Eye (tissue), 1 donor: ENCODE data around the gene LRRC8B.
"Not testable (repeated sequence)": the region's sequence is repeated elsewhere in the genome, so short reads cannot be mapped to it uniquely, and the experiment has no call there.

ENCODE experiments used
- DNase-seq: peaks from one replicate; pipeline ENCODE4 v3.0.0-alpha.2; 2015

Gene LRRC8B

GRCh38 chr1:89609781-89610456, 85.3 kb downstream of the LRRC8B start:
- no peak for DNase-seq

DNA sequence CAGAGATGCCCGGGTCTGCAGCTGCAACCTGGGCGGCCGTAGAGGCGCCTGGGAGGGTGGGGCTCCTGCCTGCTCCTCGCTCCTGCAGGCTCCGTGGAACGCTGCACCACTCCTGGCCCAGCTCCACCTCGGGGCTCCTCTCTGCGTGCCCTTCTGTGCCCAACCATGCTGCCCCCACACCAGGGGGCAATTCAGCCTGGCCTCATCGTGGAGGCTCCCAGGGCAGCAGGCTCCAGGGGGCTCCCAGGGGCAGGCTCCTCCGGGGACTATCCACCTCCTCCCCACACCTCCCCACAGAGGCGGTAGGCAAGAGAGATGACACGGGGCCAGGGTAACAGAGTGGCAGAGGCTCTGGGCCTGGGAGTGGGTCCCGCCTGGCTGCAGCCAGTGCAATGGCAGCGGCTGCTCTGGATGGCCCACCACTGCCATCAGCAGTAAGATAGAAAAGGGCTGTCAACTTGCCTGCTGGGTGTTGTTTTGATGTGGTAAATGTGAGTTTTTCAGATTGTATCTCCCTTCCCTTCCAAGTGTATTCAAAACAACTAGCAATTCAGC, 85.9 kb downstream of the LRRC8B start:
- no peak for DNase-seq

GRCh38 chr1:89611721-89612120, 87.1 kb downstream of the LRRC8B start:
- DNase-seq: no peak

DNA sequence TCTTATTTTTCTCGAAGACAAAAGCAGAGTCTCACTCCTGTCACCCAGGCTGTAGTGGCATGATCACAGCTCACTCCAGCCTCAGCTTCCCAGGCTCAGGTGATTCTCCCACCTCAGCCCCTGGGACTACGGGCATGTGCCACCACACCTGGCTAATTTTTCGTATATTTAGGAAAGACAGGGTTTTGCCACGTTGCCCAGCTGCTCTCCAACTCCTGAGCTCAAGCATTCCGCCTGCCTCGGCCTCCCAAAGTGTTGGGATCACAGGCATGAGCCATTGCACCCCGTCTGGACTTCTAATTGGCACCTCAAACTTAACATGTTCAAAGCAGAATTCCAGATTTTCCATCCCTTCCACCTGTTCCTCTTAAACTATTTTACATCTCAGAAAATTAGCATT, 89.3 kb downstream of the LRRC8B start:
- no peak for DNase-seq

GRCh38 chr1:89615676-89616598, 91.3 kb downstream of the LRRC8B start:
- DNase-seq: no peak

- no peak for DNase-seq
Observed at GRCh38 chr1:89616844-89617627, 92.4 kb downstream of the LRRC8B start.

GRCh38 chr1:89620664-89621063, 96.0 kb downstream of the LRRC8B start:
- no peak for DNase-seq

- DNase-seq: no peak
Observed at GRCh38 chr1:89622895-89623294, 98.3 kb downstream of the LRRC8B start.

- DNase-seq: no peak
Observed at GRCh38 chr1:89624314-89624713, 99.7 kb downstream of the LRRC8B start.

DNA sequence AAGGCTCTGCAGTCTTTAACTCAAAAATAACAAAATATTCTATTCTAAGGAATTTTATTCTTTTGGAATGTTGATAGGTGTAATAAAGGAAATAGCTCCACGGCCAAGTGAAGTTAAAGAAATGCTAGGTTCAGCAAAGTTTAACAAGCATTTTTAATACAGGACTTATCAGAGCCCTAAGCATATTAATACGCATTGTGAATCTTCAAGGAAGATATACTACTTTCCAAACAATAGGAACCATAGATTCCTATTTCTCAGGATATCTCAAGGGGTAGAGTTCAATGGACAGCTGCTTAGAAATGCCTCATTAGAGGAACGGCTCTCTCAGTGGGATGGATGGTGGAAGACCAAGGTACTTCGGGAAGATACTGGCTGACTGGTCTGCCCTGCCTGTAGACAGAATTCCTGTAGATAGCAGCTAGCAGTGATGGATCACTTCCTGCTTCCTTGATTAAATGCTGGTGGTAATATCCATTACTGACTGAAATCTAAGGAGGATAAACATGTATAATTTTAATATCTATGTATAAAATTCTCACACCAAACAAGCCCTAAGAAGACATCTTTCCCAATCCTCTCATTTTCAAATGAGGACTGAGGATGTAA, 100.2 kb downstream of the LRRC8B start:
- no peak for DNase-seq

- no peak for DNase-seq
Observed at GRCh38 chr1:89627596-89627962, 103.0 kb downstream of the LRRC8B start.

- DNase-seq: no peak
Observed at GRCh38 chr1:89629146-89629545, 104.5 kb downstream of the LRRC8B start.

GRCh38 chr1:89629600-89629999, 105.0 kb downstream of the LRRC8B start:
- DNase-seq: not testable (repeated sequence)

DNA sequence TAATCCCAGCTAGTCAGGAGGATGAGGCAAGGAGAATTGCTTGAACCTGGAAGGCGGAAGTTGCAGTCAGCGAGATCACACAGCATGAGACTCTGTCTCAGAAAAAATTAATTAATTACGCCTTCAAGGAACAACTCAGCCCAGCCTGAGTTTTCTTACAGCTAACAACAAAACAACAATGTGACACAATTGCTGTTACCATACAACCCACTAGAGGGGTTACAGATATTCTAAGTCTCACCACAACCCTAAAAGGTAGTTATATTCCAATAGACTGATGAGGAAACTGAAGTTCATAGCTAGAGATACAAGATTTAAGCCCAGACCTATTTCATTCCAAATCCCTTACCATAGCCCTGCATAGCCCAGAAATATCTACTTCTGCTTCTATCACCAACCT, 105.4 kb downstream of the LRRC8B start:
- DNase-seq: no peak

DNA sequence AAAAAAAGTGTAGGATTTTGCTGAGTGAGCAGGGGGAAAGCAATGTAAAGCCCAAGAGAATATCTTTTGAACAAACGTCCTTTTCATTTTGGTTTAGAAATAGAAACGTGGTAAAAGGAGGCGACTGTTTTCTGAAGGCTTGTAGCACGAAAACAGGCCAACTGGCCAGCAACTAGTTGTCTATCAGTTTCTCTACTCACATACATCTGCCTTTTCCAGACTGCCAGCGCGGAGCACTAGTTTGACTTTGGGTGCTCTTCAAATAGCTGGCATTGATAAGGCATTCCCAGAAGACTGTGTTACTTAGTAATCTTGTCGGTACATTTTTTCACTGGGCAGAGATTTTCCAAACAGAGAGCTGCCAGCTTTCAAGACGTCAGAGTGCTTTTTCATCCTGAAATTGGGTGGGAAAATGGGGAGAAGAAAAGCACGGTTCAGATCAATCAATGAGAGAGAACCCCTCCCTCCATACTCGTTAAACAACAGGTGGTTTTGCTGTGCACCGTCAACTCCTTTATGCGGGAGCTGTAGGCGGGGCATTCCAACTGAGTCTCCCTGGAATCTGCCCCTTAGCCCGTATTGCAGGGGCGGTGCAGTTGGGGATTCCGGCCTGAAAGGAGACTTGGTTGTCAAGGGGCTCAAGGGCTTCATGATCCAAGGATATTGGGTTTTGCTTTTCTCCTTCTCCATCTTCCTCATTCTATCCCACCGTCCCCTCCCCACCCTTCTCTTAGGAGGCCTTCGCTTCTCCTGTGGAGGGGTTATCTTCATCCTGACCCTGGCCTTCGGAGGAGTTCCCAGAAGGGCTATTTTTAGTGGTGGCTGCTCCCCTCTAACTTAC, 107.4 kb downstream of the LRRC8B start:
- DNase-seq: no peak

- DNase-seq: peak; percentile 90
Observed at GRCh38 chr1:89632657-89633247, 108.1 kb downstream of the LRRC8B start, which contains the start of gene LRRC8C. TSS of gene LRRC8C (plus strand) at chr1:89633120. CDS start at chr1:89686474, 53,354 bp downstream.

DNA sequence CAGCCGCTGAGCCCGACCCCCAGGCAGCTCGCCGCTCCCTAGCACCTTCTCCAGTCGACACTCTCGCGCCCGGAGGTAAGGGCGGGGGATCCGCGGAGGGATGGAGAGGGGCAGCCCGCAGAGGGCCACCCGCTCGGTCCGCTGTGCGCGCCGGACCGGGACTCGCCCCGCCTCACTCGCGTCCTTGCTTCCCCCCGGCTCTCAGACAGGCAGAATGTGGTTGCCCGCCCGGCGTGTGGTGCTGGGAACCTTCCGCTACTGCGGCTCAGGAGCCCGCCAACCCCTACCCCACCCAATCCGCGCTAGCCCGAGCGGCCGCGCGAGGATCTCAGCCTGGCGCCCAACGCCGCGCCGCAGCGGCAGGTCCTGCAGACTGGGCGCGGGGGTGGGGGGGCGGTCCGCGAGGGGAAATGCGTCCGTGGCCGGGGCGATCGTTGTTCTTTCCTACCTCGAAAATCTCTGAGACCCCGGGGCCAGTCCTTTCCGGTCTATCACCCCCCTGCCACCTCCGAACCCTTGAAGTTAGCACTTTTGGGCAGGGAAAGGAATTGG, 108.7 kb downstream of the LRRC8B start:
- DNase-seq: peak; percentile 84

DNA sequence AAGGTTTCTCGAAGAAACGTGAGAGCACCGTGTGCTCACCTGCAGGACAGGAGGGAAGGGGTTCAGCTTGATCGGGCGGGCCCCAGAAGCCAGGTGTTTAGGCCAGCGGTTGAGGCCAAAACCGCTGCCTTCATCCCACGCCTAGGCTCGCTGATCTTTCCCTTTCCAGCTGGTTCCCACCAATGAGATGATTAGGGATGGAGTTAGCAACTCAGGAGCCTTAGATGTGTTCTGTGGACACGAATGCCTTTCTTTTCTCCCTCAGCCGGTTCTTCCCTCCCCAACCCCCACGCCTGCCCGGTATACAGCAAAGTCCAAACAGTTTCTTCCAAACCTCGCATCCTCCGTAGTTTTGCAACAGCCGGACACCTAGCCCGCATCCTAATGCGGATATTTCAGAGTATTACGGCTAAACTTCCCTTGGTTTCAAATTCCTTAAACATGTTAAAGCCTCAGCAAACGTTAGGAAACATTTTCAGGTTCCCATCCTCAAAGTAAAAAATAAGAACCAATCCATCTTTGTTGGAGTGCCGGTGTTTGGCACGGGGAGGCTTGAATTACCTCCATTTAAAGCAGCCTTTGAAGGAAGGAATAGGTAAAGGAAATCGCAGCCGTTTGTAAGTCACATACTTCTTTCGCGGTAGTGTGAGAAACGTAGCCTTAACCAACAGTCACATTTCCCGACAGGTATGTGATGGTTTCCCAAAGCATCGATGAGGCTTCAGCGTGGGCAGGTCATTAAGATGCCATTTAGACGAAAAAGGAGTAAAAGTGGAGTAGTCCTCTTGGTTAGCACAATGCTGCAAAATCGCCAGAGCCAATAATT, 109.4 kb downstream of the LRRC8B start:
- peak; percentile 71 for DNase-seq
